Testis (tissue), 2 donors: ENCODE measurements around the gene MCC.

Experiments used
- CTCF ChIP-seq, 3 experiments: fragments of 450-650 bp in 2 of 3; fragments of 200-600 bp in 1 of 3; sonication (generic) in 1 of 3; IDR thresholded peaks; one replicate each; pipeline ENCODE4 v1.5.1; 2016 to 2019; ENCODE audit warnings: antibody characterized with exemption in 3 of 3, mild to moderate bottlenecking in 2 of 3, moderate library complexity in 1 of 3
- POLR2A ChIP-seq: fragments of 450-650 bp; IDR thresholded peaks from one replicate; pipeline ENCODE4 v1.6.1; 2017; ENCODE audit warnings: antibody characterized with exemption, mild to moderate bottlenecking, moderate library complexity

- TF ChIP-seq CTCF (IDR thresholded peaks at IDR 0.05) (no peak), POLR2A (no peak)
Observed at GRCh38 chr5:113373426-113373825, 114.8 kb downstream of the MCC start.
